SHP77 treated with DMSO at 0.1 percent for 48 hours (cell line): ENCODE results near the gene RXFP4.

Experiments
- DNase-seq: peaks from one replicate; lab custom pipeline; 2025; lab: John Stamatoyannopoulos, UW

RXFP4 gene

GRCh38 chr1:155960081-155960745 lies 18.8 kb downstream of the RXFP4 start:
- no peak for DNase-seq

GRCh38 chr1:155961937-155962336 lies 20.5 kb downstream of the RXFP4 start:
- DNase-seq: no peak

GRCh38 chr1:155962599-155963211 lies 21.3 kb downstream of the RXFP4 start:
- DNase-seq: no peak

GRCh38 chr1:155964193-155964592 lies 22.8 kb downstream of the RXFP4 start:
- DNase-seq: no peak

GRCh38 chr1:155966135-155966534 lies 24.7 kb downstream of the RXFP4 start:
- no peak for DNase-seq

- DNase-seq: no peak
Measured at GRCh38 chr1:155966750-155967149, 25.3 kb downstream of the RXFP4 start.

GRCh38 chr1:155967341-155968050 lies 26.1 kb downstream of the RXFP4 start:
- DNase-seq: no peak

- DNase-seq: no peak
Measured at GRCh38 chr1:155968051-155968400, 26.6 kb downstream of the RXFP4 start.

GRCh38 chr1:155968670-155969069 lies 27.2 kb downstream of the RXFP4 start:
- no peak for DNase-seq

- DNase-seq: no peak
Measured at GRCh38 chr1:155969377-155969791, 27.9 kb downstream of the RXFP4 start.

GRCh38 chr1:155970531-155971167 lies 29.2 kb downstream of the RXFP4 start:
- DNase-seq: no peak

- no peak for DNase-seq
Measured at GRCh38 chr1:155971910-155972809, 30.7 kb downstream of the RXFP4 start.

- no peak for DNase-seq
Measured at GRCh38 chr1:155973723-155974122, 32.3 kb downstream of the RXFP4 start.

- DNase-seq: no peak
Measured at GRCh38 chr1:155974208-155975115, 33.0 kb downstream of the RXFP4 start.

GRCh38 chr1:155975375-155976061 lies 34.1 kb downstream of the RXFP4 start:
- no peak for DNase-seq

GRCh38 chr1:155976062-155976912 lies 34.8 kb downstream of the RXFP4 start:
- peak; percentile 50 for DNase-seq

- no peak for DNase-seq
Measured at GRCh38 chr1:155976913-155977689, 35.7 kb downstream of the RXFP4 start.

GRCh38 chr1:155977690-155978324 lies 36.4 kb downstream of the RXFP4 start:
- no peak for DNase-seq
